HCT116 (cell line): ENCODE results near the gene NIBAN1. TPM values are rescaled to one million over a fixed set of nuclear protein-coding genes. Genes with fewer than 3 reads are reported as not detected.

ENCODE experiments used
- ATAC-seq: fragments of 200-7000 bp; cut with Tn5 transposase; 2 replicates; pipeline ENCODE4 v1.9.1; 2020; ENCODE audit warnings: mild to moderate bottlenecking, moderate library complexity
- BruUV-seq: library from RNA; stranded (reverse); fragments of 400-500 nt; replicated peaks from 2 replicates; lab custom pipeline; 2021; lab: Mats Ljungman, UMichigan
- CTCF ChIA-PET: fragments of 300-600 bp; sonication (Branson Sonifier 250); formaldehyde crosslinking; loops from one replicate; lab custom pipeline; 2021; ENCODE audit warnings: antibody characterized with exemption; lab: Charles Lee
- POLR2A ChIA-PET: fragments of 300-600, 350-600 bp; sonication (Branson Sonifier 250); formaldehyde crosslinking; loops from one replicate; lab custom pipeline; 2021; ENCODE audit warnings: antibody characterized with exemption; lab: Charles Lee
- RAD21 ChIA-PET, 2 experiments: fragments of 300-600 bp; sonication (Branson Sonifier 250); formaldehyde crosslinking; loops; one replicate each; lab custom pipeline; 2023; ENCODE audit warnings: low total read pairs in 2 of 2; ENCODE audit not compliant: uncharacterized antibody in 2 of 2, unreplicated experiment in 2 of 2, low non-redundant PET in 1 of 2; lab: Charles Lee
- DNase-seq: peaks from one replicate; pipeline ENCODE4 v3.0.0-alpha.2; 2010; ENCODE audit warnings: low read depth, low spot score
- H2AFZ ChIP-seq: fragments of 200-600 bp; shearing (Covaris generic), sonication (generic); 2 replicates; pipeline ENCODE4 v1.6.1; 2017; ENCODE audit warnings: low read depth, mixed run types, mixed read lengths, antibody characterized with exemption, low read length; ENCODE audit not compliant: poor library complexity, severe bottlenecking
- H3K27ac ChIP-seq: 2 replicates; pipeline ENCODE4 v1.5.1; 2012; ENCODE audit warnings: low read depth, low read length
- H3K27me3 ChIP-seq: fragments of 200-600 bp; sonication (generic); 2 replicates; pipeline ENCODE4 v1.6.1; 2016; ENCODE audit warnings: mixed run types, low read length, mixed read lengths; ENCODE audit not compliant: insufficient read depth
- H3K36me3 ChIP-seq, 2 experiments: fragments of 200-500 bp in 1 of 2; fragments of 200-600 bp in 1 of 2; sonication (Bioruptor generic) in 1 of 2; sonication (generic) in 1 of 2; 2 replicates each; pipeline versions ENCODE4 v1.5.1 to v1.6.1; 2014 to 2016; ENCODE audit warnings: low read length in 2 of 2, inconsistent platforms in 1 of 2, mixed read lengths in 1 of 2, mixed run types in 1 of 2; ENCODE audit not compliant: insufficient read depth in 2 of 2, control insufficient read depth in 1 of 2
- H3K4me1 ChIP-seq, 2 experiments: fragments of 200-600 bp in 1 of 2; sonication (generic) in 1 of 2; 2 replicates each; pipeline versions ENCODE4 v1.5.1 to v1.6.1; 2012 to 2017; ENCODE audit warnings: low read length in 2 of 2, inconsistent platforms in 1 of 2, mild to moderate bottlenecking in 1 of 2, mixed read lengths in 1 of 2, mixed run types in 1 of 2, moderate library complexity in 1 of 2; ENCODE audit not compliant: insufficient read depth in 2 of 2, control insufficient read depth in 1 of 2
- H3K4me2 ChIP-seq: fragments of 200-600 bp; sonication (generic); 2 replicates; pipeline ENCODE4 v1.6.1; 2017; ENCODE audit warnings: mixed run types, low read length, mixed read lengths
- H3K4me3 ChIP-seq, 2 experiments: fragments of 200-600 bp in 1 of 2; sonication (generic) in 1 of 2; replicated peaks in 1 of 2; 2 replicates each; pipeline ENCODE4 v1.5.1; 2011 to 2016; ENCODE audit warnings: low read length in 2 of 2, control low read depth in 1 of 2, low read depth in 1 of 2, mild to moderate bottlenecking in 1 of 2, mixed read lengths in 1 of 2, mixed run types in 1 of 2
- H3K79me2 ChIP-seq: fragments of 200-600 bp; sonication (generic); 2 replicates; pipeline ENCODE4 v1.6.1; 2017; ENCODE audit warnings: mild to moderate bottlenecking, mixed run types, low read length, moderate library complexity, mixed read lengths; ENCODE audit not compliant: insufficient read depth
- H3K9ac ChIP-seq: fragments of 200-600 bp; sonication (generic); 2 replicates; pipeline ENCODE4 v1.6.1; 2016; ENCODE audit warnings: low read length, mixed read lengths
- H3K9me2 ChIP-seq: fragments of 200-600 bp; sonication (generic), shearing (Covaris generic); 2 replicates; pipeline ENCODE4 v1.6.1; 2017; ENCODE audit warnings: mixed run types, mild to moderate bottlenecking, moderate library complexity; ENCODE audit not compliant: insufficient read depth
- H3K9me3 ChIP-seq, 2 experiments: fragments of 200-500 bp in 1 of 2; fragments of 200-600 bp in 1 of 2; sonication (Bioruptor generic) in 1 of 2; sonication (generic) in 1 of 2; 2 replicates each; pipeline ENCODE4 v1.6.1; 2014 to 2017; ENCODE audit warnings: low read length in 2 of 2, mixed read lengths in 2 of 2, inconsistent platforms in 1 of 2, low read depth in 1 of 2, mild to moderate bottlenecking in 1 of 2, mixed run types in 1 of 2, moderate library complexity in 1 of 2; ENCODE audit not compliant: control insufficient read depth in 1 of 2, insufficient read depth in 1 of 2
- H4K20me1 ChIP-seq: fragments of 200-600 bp; sonication (generic), shearing (Covaris generic); 2 replicates; pipeline ENCODE4 v1.6.1; 2017; ENCODE audit warnings: mixed run types, mild to moderate bottlenecking, moderate library complexity; ENCODE audit not compliant: insufficient read depth
- ATF3 ChIP-seq: IDR thresholded peaks from 2 replicates; pipeline ENCODE4 v1.6.1; 2012
- CBX3 ChIP-seq: IDR thresholded peaks from 2 replicates; pipeline ENCODE4 v1.6.1; 2012; ENCODE audit warnings: low read depth
- EGR1 ChIP-seq: IDR thresholded peaks from 2 replicates; pipeline ENCODE4 v1.6.1; 2012; ENCODE audit warnings: low read depth
- ELF1 ChIP-seq: IDR thresholded peaks from 2 replicates; pipeline ENCODE4 v1.6.1; 2012; ENCODE audit warnings: low read depth, borderline replicate concordance
- EZH2 ChIP-seq: fragments of 200-600 bp; sonication (generic); IDR thresholded peaks from 2 replicates; pipeline ENCODE4 v1.6.1; 2017; ENCODE audit warnings: antibody characterized with exemption, mixed run types
- EZH2phosphoT487 ChIP-seq: fragments of 200-600 bp; IDR thresholded peaks from 2 replicates; pipeline ENCODE4 v1.6.1; 2018; ENCODE audit warnings: antibody characterized with exemption, borderline replicate concordance
- RAD21 ChIP-seq: IDR thresholded peaks from 2 replicates; pipeline ENCODE4 v1.6.1; 2012; ENCODE audit warnings: low read depth, mild to moderate bottlenecking
- SIN3A ChIP-seq: IDR thresholded peaks from 2 replicates; pipeline ENCODE4 v1.6.1; 2012; ENCODE audit warnings: low read depth
- SP1 ChIP-seq: IDR thresholded peaks from 2 replicates; pipeline ENCODE4 v1.6.1; 2012; ENCODE audit warnings: low read depth
- SRF ChIP-seq: IDR thresholded peaks from 2 replicates; pipeline ENCODE4 v1.6.1; 2012; ENCODE audit warnings: low read depth
- TCF7L2 ChIP-seq: IDR thresholded peaks from 2 replicates; pipeline ENCODE4 v1.7.0; 2011; ENCODE audit warnings: borderline replicate concordance, inconsistent platforms; ENCODE audit not compliant: insufficient read depth, insufficient read length; ENCODE audit errors: extremely low read depth
- YY1 ChIP-seq: IDR thresholded peaks from 2 replicates; pipeline ENCODE4 v1.6.1; 2011; ENCODE audit warnings: low read length, low read depth, moderate library complexity, mild to moderate bottlenecking; ENCODE audit not compliant: insufficient replicate concordance; ENCODE audit errors: extremely low read depth
- intact Hi-C: fragments of 100-400 bp; cut with micrococcal nuclease; formaldehyde crosslinking; loops from 2 replicates; pipeline ENCODE4 v1.10.0; 2022
- total RNA-seq: library from RNA; stranded (reverse); gene quantifications from one replicate; pipeline ENCODE4 v1.2.1, GENCODE V29; 2021; ENCODE audit not compliant: unreplicated experiment

Gene NIBAN1
- total RNA-seq, 1 experiment from 2014 or later = 10.3 TPM

- Histone ChIP-seq H3K4me2 (no peak overlapping the region), H3K4me1 (no peaks in the 10 kb centered on the region), H3K9ac (no peak overlapping the region), H3K27me3 (no peaks in the 10 kb centered on the region), H3K36me3 (no peaks in the 10 kb centered on the region), H3K79me2 (no peaks in the 10 kb centered on the region), H4K20me1 (no peaks in the 10 kb centered on the region), H2AFZ (no peak overlapping the region), H3K4me3 (no peak overlapping the region), H3K27ac (no peak overlapping the region), H3K9me2 (no peaks in the 10 kb centered on the region), H3K9me3 (no peaks in the 10 kb centered on the region)
- CTCF ChIA-PET = no interaction called here
- RAD21 ChIA-PET = no interaction called here
- no peak for TF ChIP-seq ATF3
- TF ChIP-seq SIN3A = no peak
- TF ChIP-seq SP1 = no peak
- TF ChIP-seq YY1 = no peak
- TF ChIP-seq RAD21 = no peak
- TF ChIP-seq ELF1 = no peak
- no peak for TF ChIP-seq TCF7L2
- TF ChIP-seq CBX3 = no peak
- no peak for TF ChIP-seq EZH2
- TF ChIP-seq EZH2phosphoT487 = no peak
- no peak for TF ChIP-seq SRF
- no peak for TF ChIP-seq EGR1
- POLR2A ChIA-PET = no interaction called here
- no peak for ATAC-seq
- no peak for DNase-seq
- intact Hi-C loops = no loop called here
- BruUV-seq = no TSS peak
Measured at GRCh38 chr1:184940694-184941409, 33.5 kb downstream of the NIBAN1 start.

- H3K4me2 ChIP-seq = no peak overlapping the region
- POLR2A ChIA-PET = no interaction called here
- H3K27me3 ChIP-seq = no peaks in the 10 kb centered on the region
- BruUV-seq = no TSS peak
- no peak for TF ChIP-seq YY1
- no peaks in the 10 kb centered on the region for H4K20me1 ChIP-seq
- H3K4me1 ChIP-seq = no peaks in the 10 kb centered on the region
- no peaks in the 10 kb centered on the region for H3K79me2 ChIP-seq
- no peaks in the 10 kb centered on the region for H3K9me3 ChIP-seq
- H3K9me2 ChIP-seq = no peaks in the 10 kb centered on the region
- intact Hi-C loops = no loop called here
- CTCF ChIA-PET = no interaction called here
- no peak overlapping the region for H2AFZ ChIP-seq
- no peak overlapping the region for H3K27ac ChIP-seq
- H3K9ac ChIP-seq = no peak overlapping the region
- H3K36me3 ChIP-seq = no peaks in the 10 kb centered on the region
- no peak overlapping the region for H3K4me3 ChIP-seq
- ATAC-seq (no peak), DNase-seq (no peak)
- RAD21 ChIA-PET = no interaction called here
Measured at GRCh38 chr1:184940226-184940625, 34.1 kb downstream of the NIBAN1 start.
